Loucy (cell line): ENCODE measurements around the gene TRIO.

Source experiments
- H2AFZ ChIP-seq: fragments of 200-600 bp; sonication (generic); 2 replicates; pipeline ENCODE4 v1.6.0; 2016; ENCODE audit warnings: antibody characterized with exemption, mild to moderate bottlenecking, low read length, moderate library complexity
- H3F3A ChIP-seq: fragments of 200-600 bp; 2 replicates; pipeline ENCODE4 v1.6.0; 2016; ENCODE audit warnings: antibody characterized with exemption, low read depth, mild to moderate bottlenecking
- H3K27me3 ChIP-seq: fragments of 200-600 bp; sonication (generic); 2 replicates; pipeline ENCODE4 v1.6.1; 2014; ENCODE audit warnings: low read length, mild to moderate bottlenecking; ENCODE audit not compliant: insufficient read depth, poor library complexity, severe bottlenecking
- H3K36me3 ChIP-seq: fragments of 200-600 bp; sonication (generic); 2 replicates; pipeline ENCODE4 v1.6.1; 2016; ENCODE audit warnings: low read length; ENCODE audit not compliant: insufficient read depth
- H3K4me1 ChIP-seq: fragments of 200-600 bp; sonication (generic); 2 replicates; pipeline ENCODE4 v1.5.1; 2014; ENCODE audit warnings: low read length, mild to moderate bottlenecking; ENCODE audit not compliant: insufficient read depth, poor library complexity, severe bottlenecking
- H3K4me2 ChIP-seq: fragments of 200-600 bp; sonication (generic); 2 replicates; pipeline ENCODE4 v1.6.0; 2014; ENCODE audit warnings: antibody characterized with exemption, low read length, low read depth, mild to moderate bottlenecking; ENCODE audit not compliant: poor library complexity, severe bottlenecking
- H3K4me3 ChIP-seq: fragments of 200-600 bp; sonication (generic); 2 replicates; pipeline ENCODE4 v1.5.1; 2014; ENCODE audit warnings: low read length, mild to moderate bottlenecking, mixed read lengths; ENCODE audit not compliant: poor library complexity, severe bottlenecking
- H3K79me2 ChIP-seq: fragments of 200-600 bp; sonication (generic); 2 replicates; pipeline ENCODE4 v1.6.1; 2014; ENCODE audit warnings: low read length; ENCODE audit not compliant: insufficient read depth
- H3K9ac ChIP-seq: fragments of 200-600 bp; sonication (generic); 2 replicates; pipeline ENCODE4 v1.6.0; 2014; ENCODE audit warnings: mild to moderate bottlenecking, low read depth, low read length, moderate library complexity; ENCODE audit not compliant: poor library complexity, severe bottlenecking
- H3K9me2 ChIP-seq: fragments of 200-600 bp; sonication (generic); replicated peaks from 2 replicates; pipeline ENCODE4 v1.6.1; 2016; ENCODE audit warnings: low read depth, low read length, mixed read lengths
- H3K9me3 ChIP-seq: fragments of 200-600 bp; sonication (generic); 2 replicates; pipeline ENCODE4 v1.6.1; 2014; ENCODE audit warnings: mild to moderate bottlenecking, antibody characterized with exemption, low read length, low read depth; ENCODE audit not compliant: insufficient read depth
- H4K20me1 ChIP-seq: fragments of 200-600 bp; sonication (generic); 2 replicates; pipeline ENCODE4 v1.6.0; 2014; ENCODE audit warnings: antibody characterized with exemption, low read length, mild to moderate bottlenecking; ENCODE audit not compliant: insufficient read depth, poor library complexity, severe bottlenecking
- EZH2phosphoT487 ChIP-seq: fragments of 200-600 bp; IDR thresholded peaks from 2 replicates; pipeline ENCODE4 v1.6.1; 2018; ENCODE audit warnings: antibody characterized with exemption, mild to moderate bottlenecking, moderate library complexity, borderline replicate concordance
- TF ChIP-seq, protein P1 (sequence below): fragments of 200-600 bp; sonication (generic); conservative IDR thresholded peaks from 2 replicates; pipeline ENCODE4 v1.5.1; 2014; ENCODE audit warnings: mild to moderate bottlenecking, antibody characterized with exemption, low read length

The TRIO gene

DNA sequence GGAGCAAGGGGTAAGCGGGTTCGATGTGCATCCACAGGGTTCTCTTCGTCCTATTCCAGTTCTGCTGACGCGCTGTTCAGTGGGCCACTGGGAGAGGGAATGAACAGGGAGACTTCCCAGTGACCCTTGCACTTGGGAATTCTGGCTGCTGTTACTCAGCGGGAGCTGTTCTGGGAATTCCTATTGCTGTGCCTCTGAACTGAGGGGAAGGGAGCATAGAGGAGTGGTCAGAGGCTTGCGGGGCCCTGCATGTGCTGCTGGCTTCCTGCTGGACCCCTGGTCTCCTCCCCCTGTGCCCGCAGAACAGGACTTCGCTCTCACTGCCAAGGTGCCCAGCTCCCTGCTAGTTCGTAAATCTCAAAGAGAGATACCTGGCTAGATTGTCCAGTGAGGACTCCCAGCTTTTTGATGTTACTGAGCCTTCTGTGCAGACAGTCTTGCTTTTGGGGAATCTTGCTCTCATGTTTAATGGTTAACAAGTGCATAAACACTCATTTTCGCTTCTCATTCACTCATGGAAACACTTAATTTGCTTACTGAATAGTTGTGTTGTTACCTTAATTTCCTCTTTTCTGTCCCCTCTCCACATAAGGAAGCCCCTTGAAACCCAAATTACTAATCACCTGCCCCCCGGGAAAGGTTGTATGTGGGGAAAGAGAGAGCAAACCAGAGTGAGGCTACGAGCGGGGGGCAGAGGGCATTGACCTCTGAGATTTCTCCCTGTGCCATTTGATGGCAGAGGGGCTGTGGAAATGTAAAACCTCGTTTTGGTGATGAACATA lies 5.9 kb downstream of the TRIO start:
- Histone ChIP-seq H3F3A (0 out of 2 replicates have a peak, but pooled peaks cover 4% of the 10 kb centered on the region), H3K9ac (peak overlapping the region; percentile 44), H3K4me2 (peak overlapping the region; percentile 96), H3K4me1 (peaks cover 77% of the 10 kb centered on the region), H4K20me1 (peaks cover 61% of the 10 kb centered on the region), H3K9me3 (no peaks in the 10 kb centered on the region), H3K79me2 (peaks cover 99% of the 10 kb centered on the region), H3K36me3 (no peaks in the 10 kb centered on the region), H2AFZ (no peak overlapping the region), H3K27me3 (no peaks in the 10 kb centered on the region), H3K9me2 (no peaks in the 10 kb centered on the region), H3K4me3 (peak overlapping the region; percentile 97)
- TF ChIP-seq, protein P1, sequence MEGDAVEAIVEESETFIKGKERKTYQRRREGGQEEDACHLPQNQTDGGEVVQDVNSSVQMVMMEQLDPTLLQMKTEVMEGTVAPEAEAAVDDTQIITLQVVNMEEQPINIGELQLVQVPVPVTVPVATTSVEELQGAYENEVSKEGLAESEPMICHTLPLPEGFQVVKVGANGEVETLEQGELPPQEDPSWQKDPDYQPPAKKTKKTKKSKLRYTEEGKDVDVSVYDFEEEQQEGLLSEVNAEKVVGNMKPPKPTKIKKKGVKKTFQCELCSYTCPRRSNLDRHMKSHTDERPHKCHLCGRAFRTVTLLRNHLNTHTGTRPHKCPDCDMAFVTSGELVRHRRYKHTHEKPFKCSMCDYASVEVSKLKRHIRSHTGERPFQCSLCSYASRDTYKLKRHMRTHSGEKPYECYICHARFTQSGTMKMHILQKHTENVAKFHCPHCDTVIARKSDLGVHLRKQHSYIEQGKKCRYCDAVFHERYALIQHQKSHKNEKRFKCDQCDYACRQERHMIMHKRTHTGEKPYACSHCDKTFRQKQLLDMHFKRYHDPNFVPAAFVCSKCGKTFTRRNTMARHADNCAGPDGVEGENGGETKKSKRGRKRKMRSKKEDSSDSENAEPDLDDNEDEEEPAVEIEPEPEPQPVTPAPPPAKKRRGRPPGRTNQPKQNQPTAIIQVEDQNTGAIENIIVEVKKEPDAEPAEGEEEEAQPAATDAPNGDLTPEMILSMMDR = no peak
- TF ChIP-seq EZH2phosphoT487 = no peak

DNA sequence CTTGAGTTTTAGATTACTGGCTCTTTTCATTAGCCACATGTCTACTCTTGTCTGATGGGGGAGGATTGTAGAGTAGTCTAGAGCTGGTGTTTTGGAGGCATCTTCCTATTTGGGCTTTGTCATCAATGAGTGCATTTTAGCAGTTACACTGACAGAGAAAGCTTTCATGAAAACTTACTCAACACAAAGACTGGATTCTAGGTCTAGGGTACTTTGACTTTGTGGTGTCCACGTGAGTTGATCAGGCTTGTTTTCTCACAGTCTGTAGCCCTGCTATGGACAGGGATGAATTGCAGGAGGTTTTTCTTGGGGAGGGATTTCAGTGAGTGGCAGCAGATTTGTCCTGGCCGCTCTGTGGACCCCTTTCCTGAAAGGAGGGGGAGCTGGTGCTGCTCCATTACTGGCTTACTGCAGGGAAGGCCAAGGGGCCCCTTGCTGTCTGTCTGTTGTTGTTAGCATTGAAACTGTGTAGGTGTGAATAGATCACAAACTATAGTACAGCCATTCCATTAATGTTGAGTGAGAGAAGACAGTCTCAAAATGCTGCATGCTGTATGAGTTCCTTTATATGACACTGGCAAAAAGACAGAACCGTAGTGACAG lies 6.6 kb downstream of the TRIO start:
- no peak overlapping the region for H2AFZ ChIP-seq
- H3F3A ChIP-seq = 0 out of 2 replicates have a peak, but pooled peaks cover 4% of the 10 kb centered on the region
- peaks cover 83% of the 10 kb centered on the region for H3K4me1 ChIP-seq
- peak overlapping the region; percentile 44 for H3K9ac ChIP-seq
- peak overlapping the region; percentile 97 for H3K4me3 ChIP-seq
- H3K79me2 ChIP-seq = peaks cover 99% of the 10 kb centered on the region
- H4K20me1 ChIP-seq = peaks cover 57% of the 10 kb centered on the region
- H3K4me2 ChIP-seq = peak overlapping the region; percentile 96
- no peaks in the 10 kb centered on the region for H3K36me3 ChIP-seq
- H3K9me2 ChIP-seq = no peaks in the 10 kb centered on the region
- no peaks in the 10 kb centered on the region for H3K9me3 ChIP-seq
- H3K27me3 ChIP-seq = no peaks in the 10 kb centered on the region
- TF ChIP-seq EZH2phosphoT487 = no peak

DNA sequence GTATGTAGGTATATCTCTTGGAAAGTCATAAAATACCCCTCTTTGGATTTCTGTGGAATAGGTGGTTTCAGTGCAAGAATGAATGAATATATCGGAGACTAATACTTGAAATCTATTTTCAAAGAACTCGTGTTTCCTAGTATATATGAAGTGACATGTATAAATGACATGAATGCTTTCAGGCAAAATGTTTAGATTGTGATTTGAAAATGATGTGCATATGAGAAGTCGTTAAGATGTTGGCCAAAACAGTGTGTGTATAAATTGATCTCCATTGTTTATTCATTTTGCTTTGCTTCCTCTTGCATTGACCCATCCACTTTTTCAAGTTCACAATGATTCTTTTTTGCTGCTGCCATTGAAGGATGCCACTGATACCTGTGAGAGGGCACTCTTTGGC lies 8.3 kb downstream of the TRIO start:
- peak overlapping the region; percentile 0 for H3K4me2 ChIP-seq
- no peak overlapping the region for H2AFZ ChIP-seq
- peaks cover 99% of the 10 kb centered on the region for H3K79me2 ChIP-seq
- no peaks in the 10 kb centered on the region for H3K9me2 ChIP-seq
- H3K4me3 ChIP-seq = no peak overlapping the region
- no peaks in the 10 kb centered on the region for H3F3A ChIP-seq
- peaks cover 90% of the 10 kb centered on the region for H3K4me1 ChIP-seq
- peaks cover 45% of the 10 kb centered on the region for H4K20me1 ChIP-seq
- no peaks in the 10 kb centered on the region for H3K27me3 ChIP-seq
- no peaks in the 10 kb centered on the region for H3K36me3 ChIP-seq
- TF ChIP-seq, protein P1 = no peak
- TF ChIP-seq EZH2phosphoT487 = no peak
- no peak overlapping the region for H3K9ac ChIP-seq
- H3K9me3 ChIP-seq = no peaks in the 10 kb centered on the region
